Skeletal muscle tissue (tissue), 4 donors: ENCODE measurements around the gene CNDP1. TPM values are rescaled to one million over a fixed set of nuclear protein-coding genes. Genes with fewer than 3 reads are reported as not detected.

Experiments
- H3K27ac ChIP-seq: one replicate; pipeline ENCODE4 v1.7.0; 2013; ENCODE audit warnings: mild to moderate bottlenecking, low read depth, low read length, inconsistent platforms
- H3K27me3 ChIP-seq, 3 donors: one replicate each; pipeline ENCODE4 v1.7.0; 2013; ENCODE audit warnings: low read length in 3 of 3; ENCODE audit not compliant: control insufficient read depth in 3 of 3, insufficient read depth in 3 of 3
- H3K36me3 ChIP-seq, 3 donors: one replicate each; pipeline ENCODE4 v1.7.0; 2013; ENCODE audit warnings: low read length in 3 of 3; ENCODE audit not compliant: control insufficient read depth in 3 of 3, insufficient read depth in 3 of 3
- H3K4me1 ChIP-seq, 3 donors: one replicate each; pipeline ENCODE4 v1.7.0; 2013; ENCODE audit warnings: low read length in 3 of 3, mild to moderate bottlenecking in 3 of 3; ENCODE audit not compliant: control insufficient read depth in 3 of 3, insufficient read depth in 3 of 3
- H3K4me3 ChIP-seq, 3 donors: one replicate each; pipeline ENCODE4 v1.7.0; 2013; ENCODE audit warnings: low read length in 3 of 3
- H3K9ac ChIP-seq, 3 donors: one replicate each; pipeline ENCODE4 v1.7.0; 2013; ENCODE audit warnings: low read length in 3 of 3, mild to moderate bottlenecking in 3 of 3, moderate library complexity in 2 of 3, low read depth in 1 of 3
- H3K9me3 ChIP-seq, 3 donors: one replicate each; pipeline ENCODE4 v1.7.0; 2013; ENCODE audit warnings: low read length in 3 of 3; ENCODE audit not compliant: control insufficient read depth in 3 of 3
- total RNA-seq: library from RNA; depleted of rRNA; stranded (reverse); fragments of >200 nt; gene quantifications from one replicate; pipeline ENCODE4 v1.2.3, GENCODE V29; 2014
- donor health status: Osteomylitis.

The CNDP1 gene
- total RNA-seq, 1 donor from 2014 or later, result not detected

DNA sequence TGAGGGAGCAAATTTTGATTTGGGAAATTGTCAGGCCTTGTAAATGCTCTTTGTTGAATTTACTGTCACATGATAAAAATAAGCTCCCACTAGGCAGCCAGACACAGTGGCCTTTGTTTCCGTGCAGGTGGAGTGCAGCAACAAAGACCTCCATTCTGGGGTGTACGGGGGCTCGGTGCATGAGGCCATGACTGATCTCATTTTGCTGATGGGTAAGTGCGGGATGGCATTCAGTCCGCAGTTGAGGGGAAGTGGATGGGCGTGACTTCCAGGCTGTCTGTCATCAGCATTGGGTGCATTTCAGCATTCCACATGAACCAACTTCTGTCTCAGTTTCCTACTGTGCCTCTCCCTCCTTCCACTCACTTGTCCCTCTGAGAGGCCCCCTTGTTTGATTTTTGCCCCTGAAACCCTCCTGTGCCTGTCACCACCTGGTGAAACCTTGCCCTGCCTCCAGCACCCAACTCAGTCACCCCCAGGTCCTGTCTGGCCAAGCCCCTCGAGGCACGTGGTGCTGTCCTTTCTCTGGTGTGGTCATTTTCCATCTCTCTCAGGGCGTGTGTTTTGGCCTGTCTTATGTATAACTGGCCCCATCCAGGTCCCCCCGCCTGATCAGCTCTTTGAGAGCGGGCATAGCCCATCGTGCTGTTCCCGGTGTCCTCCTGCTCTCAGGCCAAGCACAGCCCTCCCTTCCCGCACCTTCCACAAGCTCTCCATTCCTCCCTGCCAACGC lies 21.8 kb upstream of the CNDP1 start:
- no peaks in the 10 kb centered on the region for H3K27me3 ChIP-seq
- H3K4me1 ChIP-seq, result no peaks in the 10 kb centered on the region
- H3K4me3 ChIP-seq, result no peak overlapping the region
- H3K9ac ChIP-seq, result no peak overlapping the region
- H3K27ac ChIP-seq, result no peak overlapping the region
- no peaks in the 10 kb centered on the region for H3K9me3 ChIP-seq
- peaks cover 58 to 77% (median 75%) of the 10 kb centered on the region in 3 donors for H3K36me3 ChIP-seq

DNA sequence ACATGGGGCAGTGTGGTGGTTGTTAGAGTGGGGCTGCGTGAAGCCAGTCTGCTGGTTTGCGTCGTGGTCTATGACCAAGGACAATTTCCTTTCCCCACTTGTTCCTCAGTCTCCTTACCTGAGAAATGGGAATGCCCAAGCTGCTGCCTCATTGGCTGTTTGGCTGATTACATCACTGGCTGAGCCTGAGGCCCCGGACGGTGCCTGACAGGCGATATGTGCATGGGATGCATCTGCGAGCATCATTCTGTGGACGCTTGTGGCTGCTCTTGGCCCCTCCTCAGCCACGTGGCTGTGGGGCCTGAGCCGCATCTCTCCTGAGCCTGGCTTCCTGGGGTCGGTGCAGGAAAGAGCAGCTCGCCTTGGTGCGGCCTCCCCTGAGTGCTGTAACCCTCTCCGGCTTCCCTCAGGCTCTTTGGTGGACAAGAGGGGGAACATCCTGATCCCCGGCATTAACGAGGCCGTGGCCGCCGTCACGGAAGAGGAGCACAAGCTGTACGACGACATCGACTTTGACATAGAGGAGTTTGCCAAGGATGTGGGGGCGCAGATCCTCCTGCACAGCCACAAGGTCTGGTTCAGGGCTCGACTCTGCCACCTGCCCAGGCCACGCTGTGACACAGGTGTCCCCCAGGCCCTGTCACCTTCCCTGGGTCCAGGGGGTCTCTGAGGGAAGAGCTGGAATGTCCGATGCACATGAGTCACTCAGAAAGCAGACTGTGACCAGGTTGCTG lies 21.0 kb upstream of the CNDP1 start:
- Histone ChIP-seq H3K9ac (no peak overlapping the region), H3K4me1 (no peaks in the 10 kb centered on the region), H3K36me3 (peaks cover 58 to 75% (median 74%) of the 10 kb centered on the region in 3 donors), H3K4me3 (no peak overlapping the region), H3K9me3 (no peaks in the 10 kb centered on the region), H3K27me3 (no peaks in the 10 kb centered on the region), H3K27ac (no peak overlapping the region)

DNA sequence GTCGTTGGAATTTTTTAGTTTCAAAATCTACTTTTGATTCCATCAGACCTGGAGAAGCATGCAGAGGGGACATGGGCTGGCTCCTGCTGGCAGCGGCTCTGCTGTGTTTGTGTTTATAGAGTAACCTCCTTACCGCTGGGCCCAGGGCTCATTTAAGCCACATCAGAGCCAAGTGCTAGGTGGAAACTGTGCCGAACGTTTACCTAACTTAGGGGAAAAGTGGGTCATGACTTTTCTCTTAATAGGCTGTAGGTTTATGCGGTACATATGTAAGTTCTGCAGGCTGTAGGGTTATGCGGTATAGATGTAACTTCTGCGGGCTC lies 20.5 kb upstream of the CNDP1 start:
- Histone ChIP-seq H3K4me1 (no peaks in the 10 kb centered on the region), H3K4me3 (no peak overlapping the region), H3K9me3 (no peaks in the 10 kb centered on the region), H3K36me3 (peaks cover 59 to 77% (median 74%) of the 10 kb centered on the region in 3 donors), H3K27ac (no peak overlapping the region), H3K27me3 (no peaks in the 10 kb centered on the region), H3K9ac (no peak overlapping the region)

DNA sequence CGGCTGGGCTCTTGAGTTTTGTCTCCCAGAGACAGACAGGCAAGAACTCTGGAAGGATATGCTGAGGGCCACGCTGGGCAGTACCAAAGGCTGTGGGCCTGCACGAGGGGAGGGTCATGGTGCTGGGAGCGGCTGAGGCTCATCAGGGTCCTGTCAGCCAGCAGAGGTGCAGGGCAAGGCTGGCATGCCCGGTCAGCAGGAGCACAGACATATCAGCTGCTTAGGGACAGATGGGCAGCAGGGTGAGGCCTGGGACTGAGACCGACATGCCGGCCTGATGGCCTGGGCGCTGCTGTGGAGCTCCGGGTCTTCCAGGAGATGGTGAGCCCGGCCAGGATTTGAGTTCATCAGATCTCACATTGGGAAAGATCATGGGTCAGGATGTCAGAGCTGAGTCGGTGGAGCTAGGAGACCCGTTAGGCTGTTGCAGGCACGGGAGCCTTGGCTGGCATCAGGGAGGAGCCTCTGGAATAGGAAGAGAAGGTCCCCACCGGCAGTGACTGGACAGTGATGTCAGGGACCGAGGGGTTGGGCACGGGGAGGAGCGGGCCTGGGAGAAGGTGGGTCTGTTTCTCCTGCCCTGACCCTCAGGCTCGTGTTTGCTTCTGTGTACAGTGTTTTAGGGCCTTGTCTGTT lies 19.3 kb upstream of the CNDP1 start:
- H3K36me3 ChIP-seq, result peaks cover 64 to 81% (median 79%) of the 10 kb centered on the region in 3 donors
- H3K27me3 ChIP-seq, result no peaks in the 10 kb centered on the region
- no peak overlapping the region for H3K4me3 ChIP-seq
- H3K9ac ChIP-seq, result no peak overlapping the region
- no peaks in the 10 kb centered on the region for H3K4me1 ChIP-seq
- no peaks in the 10 kb centered on the region for H3K9me3 ChIP-seq
- no peak overlapping the region for H3K27ac ChIP-seq

DNA sequence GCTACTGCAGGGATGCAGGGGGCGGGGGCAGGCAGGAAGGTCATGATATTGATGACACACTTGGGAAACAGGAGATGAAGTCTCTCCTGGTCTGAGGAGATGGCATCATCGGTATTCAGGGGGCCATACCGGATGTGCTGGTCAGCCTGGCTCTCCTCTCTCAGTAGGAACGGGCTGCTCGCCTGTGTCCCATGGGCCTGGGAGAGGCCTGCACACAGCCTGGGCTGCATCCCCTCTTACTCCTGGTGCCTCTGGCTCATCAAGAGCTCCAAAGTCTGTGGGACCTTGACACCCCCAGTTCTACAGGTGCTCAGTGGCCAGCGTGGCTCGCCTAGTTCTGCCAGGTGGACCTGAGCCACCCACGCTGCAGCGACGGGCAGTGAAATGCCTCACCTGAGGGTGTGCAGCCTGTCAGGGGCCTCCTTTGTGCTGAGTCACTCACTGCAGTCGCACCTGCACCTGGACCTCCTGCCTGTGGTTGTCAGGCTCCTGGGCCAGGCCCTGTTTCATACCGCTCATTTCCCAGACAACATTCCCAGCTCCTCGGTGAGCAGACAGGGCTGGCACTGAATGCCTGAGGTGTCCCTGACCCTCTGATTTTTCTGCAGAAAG lies 18.6 kb upstream of the CNDP1 start:
- Histone ChIP-seq H3K4me3 (no peak overlapping the region), H3K9me3 (no peaks in the 10 kb centered on the region), H3K27me3 (no peaks in the 10 kb centered on the region), H3K9ac (no peak overlapping the region), H3K36me3 (peaks cover 66 to 77% (median 77%) of the 10 kb centered on the region in 3 donors), H3K4me1 (no peaks in the 10 kb centered on the region), H3K27ac (no peak overlapping the region)

DNA sequence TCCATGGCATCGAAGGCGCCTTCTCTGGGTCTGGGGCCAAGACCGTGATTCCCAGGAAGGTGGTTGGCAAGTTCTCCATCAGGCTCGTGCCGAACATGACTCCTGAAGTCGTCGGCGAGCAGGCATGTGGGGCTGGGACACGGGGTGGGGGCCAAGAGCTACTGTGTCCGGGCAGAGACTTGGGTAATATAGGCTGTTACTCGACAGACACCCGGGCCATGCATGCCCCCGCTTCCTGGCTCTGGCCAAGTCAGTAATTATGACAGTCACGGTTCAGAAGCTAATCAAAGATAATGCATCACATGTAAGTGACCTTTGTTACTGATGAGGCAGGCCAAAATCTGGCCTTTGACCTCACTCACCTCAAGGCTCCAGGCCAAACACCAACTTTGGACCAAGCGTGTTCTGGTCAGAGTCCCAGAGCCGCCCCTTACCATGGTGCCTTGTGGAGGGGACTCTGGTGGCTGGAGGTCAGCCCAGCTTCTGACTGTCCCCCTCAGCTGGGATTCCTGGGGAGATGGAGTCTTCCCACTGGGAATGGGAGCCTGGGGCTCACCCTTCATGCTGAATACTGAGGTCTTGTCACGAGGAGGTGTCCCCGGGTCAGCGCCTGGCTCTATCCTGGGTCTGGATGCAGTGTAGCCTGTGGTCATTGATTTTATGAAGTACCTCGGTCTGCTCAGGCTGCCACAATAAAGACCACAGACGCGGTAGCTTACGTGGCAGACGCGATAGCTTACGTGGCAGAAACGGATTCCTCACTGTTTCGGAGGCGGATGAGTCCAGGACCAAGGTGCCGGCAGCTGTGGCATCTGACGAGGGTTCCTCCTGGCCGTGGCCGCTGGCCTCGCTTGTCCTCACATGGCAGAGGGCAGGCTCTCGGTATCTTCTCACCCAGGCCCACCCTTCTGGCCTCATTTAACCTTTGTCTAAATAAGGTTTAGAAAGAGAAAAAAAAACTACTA lies 17.7 kb upstream of the CNDP1 start:
- H3K4me3 ChIP-seq, result no peak overlapping the region
- no peak overlapping the region for H3K9ac ChIP-seq
- no peaks in the 10 kb centered on the region for H3K27me3 ChIP-seq
- H3K27ac ChIP-seq, result no peak overlapping the region
- H3K4me1 ChIP-seq, result no peaks in the 10 kb centered on the region
- H3K36me3 ChIP-seq, result peaks cover 71 to 75% (median 75%) of the 10 kb centered on the region in 3 donors
- no peaks in the 10 kb centered on the region for H3K9me3 ChIP-seq

DNA sequence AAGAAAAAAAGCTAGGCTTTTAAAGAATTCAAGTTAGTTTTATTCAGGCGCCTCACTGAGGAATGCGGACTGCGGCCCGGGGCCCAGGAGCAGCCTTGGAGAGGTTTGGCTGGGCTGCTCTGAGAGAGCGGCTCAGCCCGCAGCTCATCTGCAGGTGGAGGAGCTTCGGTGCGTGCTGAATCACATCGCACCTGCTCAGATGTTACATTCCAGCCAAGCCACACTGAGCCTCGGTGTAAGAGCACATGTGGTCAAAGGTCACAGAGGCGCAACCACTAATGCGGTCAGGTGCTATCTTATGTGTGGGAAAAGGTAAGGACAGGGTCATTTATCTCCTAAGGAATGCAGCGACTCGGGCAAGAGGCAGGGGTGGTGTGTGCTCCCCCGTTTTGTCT lies 17.1 kb upstream of the CNDP1 start:
- no peak overlapping the region for H3K9ac ChIP-seq
- no peaks in the 10 kb centered on the region for H3K4me1 ChIP-seq
- no peak overlapping the region for H3K4me3 ChIP-seq
- H3K36me3 ChIP-seq, result peaks cover 68 to 71% (median 70%) of the 10 kb centered on the region in 3 donors
- no peaks in the 10 kb centered on the region for H3K27me3 ChIP-seq
- H3K9me3 ChIP-seq, result no peaks in the 10 kb centered on the region
- no peak overlapping the region for H3K27ac ChIP-seq

DNA sequence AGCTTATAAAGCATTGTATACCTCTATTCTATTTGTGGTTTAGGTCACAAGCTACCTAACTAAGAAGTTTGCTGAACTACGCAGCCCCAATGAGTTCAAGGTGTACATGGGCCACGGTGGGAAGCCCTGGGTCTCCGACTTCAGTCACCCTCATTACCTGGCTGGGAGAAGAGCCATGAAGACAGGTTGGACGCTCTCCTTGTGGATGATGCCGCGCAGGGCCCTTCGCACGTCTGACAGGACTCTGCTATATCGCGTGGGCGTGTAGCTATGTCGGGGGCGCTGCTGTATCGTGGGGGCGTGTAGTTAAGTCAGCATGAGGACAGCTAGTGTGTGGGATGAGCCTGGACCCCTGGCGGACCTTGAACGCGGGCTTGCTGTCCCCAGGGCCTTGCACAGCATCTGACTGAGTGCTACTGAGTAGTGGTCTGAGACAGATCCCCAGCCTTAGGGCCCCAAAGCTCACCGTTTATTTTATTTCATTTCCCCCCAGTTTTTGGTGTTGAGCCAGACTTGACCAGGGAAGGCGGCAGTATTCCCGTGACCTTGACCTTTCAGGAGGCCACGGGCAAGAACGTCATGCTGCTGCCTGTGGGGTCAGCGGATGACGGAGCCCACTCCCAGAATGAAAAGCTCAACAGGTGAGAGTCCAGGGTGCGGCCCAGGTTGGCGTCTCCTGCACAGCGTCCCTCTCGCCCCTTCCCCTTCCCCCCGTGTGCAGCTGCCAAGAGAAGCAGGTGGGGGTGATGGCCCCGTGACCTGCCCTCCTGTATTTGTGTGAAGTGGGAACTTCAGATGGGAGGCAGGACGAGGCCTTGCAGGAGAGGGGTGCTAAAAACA lies 15.6 kb upstream of the CNDP1 start:
- Histone ChIP-seq H3K4me1 (peaks cover 0 to 5% (median under 1%) of the 10 kb centered on the region in 3 donors), H3K9me3 (no peaks in the 10 kb centered on the region), H3K27me3 (no peaks in the 10 kb centered on the region), H3K9ac (no peak overlapping the region), H3K4me3 (no peak overlapping the region), H3K27ac (no peak overlapping the region), H3K36me3 (peaks cover 56 to 59% (median 57%) of the 10 kb centered on the region in 3 donors)
